Endothelial cell of umbilical vein (primary cell): ENCODE data around the gene OR9A4. TPM values are rescaled to one million over a fixed set of nuclear protein-coding genes. Genes with fewer than 3 reads are reported as not detected.

Experiments
- BruUV-seq: library from RNA; stranded (reverse); fragments of 400-500 nt; replicated peaks from 2 replicates; lab custom pipeline; 2021; lab: Mats Ljungman, UMichigan
- CTCF ChIA-PET: fragments of 300-600, 350-600 bp; sonication (Branson Sonifier 250); formaldehyde crosslinking; loops from one replicate; lab custom pipeline; 2021; ENCODE audit warnings: antibody characterized with exemption, inconsistent platforms; lab: Charles Lee
- POLR2A ChIA-PET: fragments of 300-600, 350-600 bp; sonication (Branson Sonifier 250); formaldehyde crosslinking; loops from one replicate; lab custom pipeline; 2021; ENCODE audit warnings: antibody characterized with exemption, inconsistent platforms; lab: Charles Lee
- DNase-seq: peaks from one replicate; pipeline ENCODE4 v3.0.0-alpha.2; 2011; ENCODE audit warnings: low read depth, low spot score
- FAIRE-seq: peaks from 2 replicates; lab custom pipeline; 2011; peaks lifted over from hg19 to GRCh38; lab: Jason Lieb, UNC
- H2AFZ ChIP-seq: 2 replicates; pipeline ENCODE4 v1.6.0; 2012; ENCODE audit warnings: low read depth, low read length, control low read depth, inconsistent platforms
- H3K27ac ChIP-seq: 2 replicates; pipeline ENCODE4 v1.5.1; 2011; ENCODE audit warnings: low read depth, mild to moderate bottlenecking, control low read depth, low read length, moderate library complexity; ENCODE audit not compliant: insufficient read depth
- H3K27me3 ChIP-seq, 2 experiments: 2 replicates each; pipeline versions ENCODE4 v1.6.0 to v1.6.1; 2011; ENCODE audit warnings: low read length in 2 of 2, mixed read lengths in 1 of 2; ENCODE audit not compliant: control insufficient read depth in 2 of 2, insufficient read depth in 2 of 2
- H3K36me3 ChIP-seq, 2 experiments: 2 replicates in 1 of 2; 3 replicates in 1 of 2; pipeline ENCODE4 v1.5.1; 2011; ENCODE audit warnings: low read length in 2 of 2, mild to moderate bottlenecking in 1 of 2, moderate library complexity in 1 of 2; ENCODE audit not compliant: control insufficient read depth in 2 of 2, insufficient read depth in 2 of 2; ENCODE audit errors: extremely low read depth in 1 of 2
- H3K4me1 ChIP-seq: 3 replicates; pipeline ENCODE4 v1.5.1; 2011; ENCODE audit warnings: mild to moderate bottlenecking, low read length; ENCODE audit not compliant: control insufficient read depth, insufficient read depth; ENCODE audit errors: extremely low read depth
- H3K4me2 ChIP-seq: 2 replicates; pipeline ENCODE4 v1.6.1; 2011; ENCODE audit warnings: low read length, control low read depth, mixed read lengths; ENCODE audit not compliant: insufficient read depth
- H3K4me3 ChIP-seq, 3 experiments: fragments of 200-600 bp in 1 of 3; sonication (generic), shearing (Covaris generic) in 1 of 3; replicated peaks in 1 of 3; 2 replicates each; pipeline ENCODE4 v1.5.1; 2011 to 2016; ENCODE audit warnings: control low read depth in 3 of 3, low read length in 3 of 3, mild to moderate bottlenecking in 2 of 3, inconsistent platforms in 1 of 3, low read depth in 1 of 3, moderate library complexity in 1 of 3; ENCODE audit not compliant: insufficient read depth in 1 of 3
- H3K79me2 ChIP-seq: 2 replicates; pipeline ENCODE4 v1.6.0; 2012; ENCODE audit warnings: low read length, inconsistent platforms; ENCODE audit not compliant: control insufficient read depth, insufficient read depth
- H3K9ac ChIP-seq: replicated peaks from 2 replicates; pipeline ENCODE3; 2011; ENCODE audit warnings: low read length, control low read depth; ENCODE audit not compliant: insufficient read depth; ENCODE audit errors: extremely low read depth
- H3K9me1 ChIP-seq: replicated peaks from 3 replicates; pipeline ENCODE4 v1.6.0; 2011; ENCODE audit warnings: mild to moderate bottlenecking, low read length; ENCODE audit not compliant: control insufficient read depth, insufficient read depth; ENCODE audit errors: extremely low read depth
- H3K9me3 ChIP-seq: replicated peaks from 2 replicates; pipeline ENCODE4 v1.5.1; 2012; ENCODE audit warnings: low read length, inconsistent platforms; ENCODE audit not compliant: control insufficient read depth, insufficient read depth
- H4K20me1 ChIP-seq: replicated peaks from 2 replicates; pipeline ENCODE3; 2011; ENCODE audit warnings: mild to moderate bottlenecking, low read length; ENCODE audit not compliant: control insufficient read depth, insufficient read depth; ENCODE audit errors: extremely low read depth
- EZH2 ChIP-seq: IDR thresholded peaks from 2 replicates; pipeline ENCODE4 v1.6.1; 2012; ENCODE audit warnings: borderline replicate concordance, low read depth, mild to moderate bottlenecking, moderate library complexity, low read length, inconsistent platforms; ENCODE audit not compliant: severe bottlenecking
- FOS ChIP-seq: IDR thresholded peaks from 2 replicates; pipeline ENCODE4 v1.6.1; 2011; ENCODE audit warnings: mild to moderate bottlenecking, low read length, moderate library complexity, borderline replicate concordance; ENCODE audit not compliant: insufficient read depth
- GATA2 ChIP-seq: IDR thresholded peaks from 2 replicates; pipeline ENCODE4 v1.7.0; 2011; ENCODE audit warnings: low read depth, mild to moderate bottlenecking, moderate library complexity, mixed read lengths, low read length; ENCODE audit not compliant: insufficient read length, insufficient read depth
- MAX ChIP-seq: IDR thresholded peaks from 2 replicates; pipeline ENCODE4 v1.6.1; 2011; ENCODE audit not compliant: insufficient read depth, insufficient read length
- POLR2A ChIP-seq: IDR thresholded peaks from 2 replicates; pipeline ENCODE4 v1.6.1; 2012; ENCODE audit warnings: low read depth, mild to moderate bottlenecking, control low read depth, low read length
- POLR2AphosphoS5 ChIP-seq: IDR thresholded peaks from 2 replicates; pipeline ENCODE4 v1.6.1; 2012; ENCODE audit warnings: low read depth, mild to moderate bottlenecking, control low read depth, low read length, moderate library complexity; ENCODE audit not compliant: insufficient read depth
- dilution Hi-C: fragments of 300-500 bp; cut with MboI; formaldehyde crosslinking; loops from one replicate; pipeline ENCODE4 v1.15.0; 2019; ENCODE audit warnings: low sequenced_read_pairs; ENCODE audit not compliant: extremely low pct_ligation_motif_present
- intact Hi-C: fragments of 100-400 bp; cut with micrococcal nuclease; formaldehyde crosslinking; loops from one replicate; pipeline ENCODE4 v1.10.0; 2022
- polyA plus RNA-seq, 4 experiments: library from polyadenylated mRNA; depleted of rRNA in 3 of 4; stranded (reverse) in 3 of 4; unstranded in 1 of 4; fragments of >200 nt; gene quantifications; 2 replicates each; pipeline versions ENCODE4 v1.2.1 to v1.2.3, GENCODE V29; 2011 to 2012; ENCODE audit warnings: missing spikeins in 1 of 4
- total RNA-seq: library from RNA; stranded (reverse); gene quantifications from 2 replicates; pipeline ENCODE4 v1.2.3, GENCODE V29; 2021

OR9A4 gene
- total and polyA plus RNA-seq, 2 donors (not counting 3 experiments of a cell fraction or from before 2014, with no cell fraction given): not detected

- intact Hi-C loops: no loop called here
Observed at GRCh38 chr7:141928146-141928844, 12.1 kb downstream of the OR9A4 start.

GRCh38 chr7:141928845-141929195, 12.6 kb downstream of the OR9A4 start:
- Histone ChIP-seq H3K79me2 (no peaks in the 10 kb centered on the region), H3K27me3 (no peaks in the 10 kb centered on the region), H3K27ac (no peak overlapping the region), H3K4me3 (no peak overlapping the region), H3K9ac (no peak overlapping the region), H3K36me3 (no peaks in the 10 kb centered on the region), H3K9me3 (peaks cover 2% of the 10 kb centered on the region), H3K4me2 (no peak overlapping the region), H3K4me1 (no peaks in the 10 kb centered on the region), H4K20me1 (no peaks in the 10 kb centered on the region), H2AFZ (no peak overlapping the region), H3K9me1 (no peaks in the 10 kb centered on the region)
- dilution Hi-C loops: no loop called here
- DNase-seq (no peak), FAIRE-seq (no peak)
- intact Hi-C loops: no loop called here
- BruUV-seq: no TSS peak
- ChIA-PET CTCF (no interaction called here), POLR2A (no interaction called here)
- TF ChIP-seq POLR2AphosphoS5 (no peak), EZH2 (no peak), FOS (no peak)

More at GRCh38 chr7:141928146-141928844, 12.1 kb downstream of the OR9A4 start:
- no TSS peak for BruUV-seq
- POLR2A ChIA-PET: no interaction called here
- H3K4me2 ChIP-seq: no peak overlapping the region
- no peaks in the 10 kb centered on the region for H3K27me3 ChIP-seq
- H3K36me3 ChIP-seq: no peaks in the 10 kb centered on the region
- DNase-seq (no peak), FAIRE-seq (no peak)
- H3K9me3 ChIP-seq: no peaks in the 10 kb centered on the region
- no peaks in the 10 kb centered on the region for H3K79me2 ChIP-seq
- no peaks in the 10 kb centered on the region for H3K9me1 ChIP-seq
- no peak for TF ChIP-seq MAX
- TF ChIP-seq POLR2AphosphoS5: no peak
- no peak for TF ChIP-seq EZH2
- no peak for TF ChIP-seq GATA2
- no peak for TF ChIP-seq POLR2A
- H3K27ac ChIP-seq: no peak overlapping the region
- H3K9ac ChIP-seq: no peak overlapping the region
- no peaks in the 10 kb centered on the region for H3K4me1 ChIP-seq
- CTCF ChIA-PET: no interaction called here
- H3K4me3 ChIP-seq: no peak overlapping the region
- H4K20me1 ChIP-seq: no peaks in the 10 kb centered on the region
- H2AFZ ChIP-seq: no peak overlapping the region
- dilution Hi-C loops: no loop called here
